Suprapubic skin (tissue), 4 donors: ENCODE measurements around the gene HSD11B1L. TPM values are rescaled to one million over a fixed set of nuclear protein-coding genes. Genes with fewer than 3 reads are reported as not detected.

ENCODE experiments used
- DNase-seq, 2 donors: peaks; one replicate each; pipeline ENCODE4 v3.0.0-alpha.2; 2019; ENCODE audit warnings: low spot score in 2 of 2
- H3K27ac ChIP-seq: fragments of 200-600 bp; sonication (generic); one replicate; pipeline ENCODE4 v1.5.1; 2019
- H3K27me3 ChIP-seq: fragments of 200-600 bp; sonication (generic); one replicate; pipeline ENCODE4 v1.5.1; 2019
- H3K36me3 ChIP-seq: fragments of 200-600 bp; sonication (generic); one replicate; pipeline ENCODE4 v1.5.1; 2019
- H3K4me1 ChIP-seq: fragments of 200-600 bp; sonication (generic); one replicate; pipeline ENCODE4 v1.5.1; 2019
- H3K4me3 ChIP-seq: fragments of 200-600 bp; sonication (generic); one replicate; pipeline ENCODE4 v1.5.1; 2019; ENCODE audit warnings: mild to moderate bottlenecking
- H3K9me3 ChIP-seq: fragments of 200-600 bp; sonication (generic); one replicate; pipeline ENCODE4 v1.5.1; 2019
- CTCF ChIP-seq, 2 donors: fragments of 200-600 bp in 1 of 2; fragments of 450-650 bp in 1 of 2; sonication (generic) in 1 of 2; IDR thresholded peaks; one replicate each; pipeline ENCODE4 v1.5.1; 2016 to 2019; ENCODE audit warnings: antibody characterized with exemption in 2 of 2, mild to moderate bottlenecking in 1 of 2, moderate library complexity in 1 of 2
- EP300 ChIP-seq: sonication (generic); formaldehyde crosslinking; IDR thresholded peaks from one replicate; pipeline ENCODE4 v1.6.1; 2017; ENCODE audit warnings: antibody characterized with exemption
- POLR2A ChIP-seq, 2 donors: fragments of 450-650 bp; IDR thresholded peaks; one replicate each; pipeline ENCODE4 v1.6.1; 2017; ENCODE audit warnings: antibody characterized with exemption in 2 of 2, mild to moderate bottlenecking in 2 of 2, moderate library complexity in 2 of 2
- POLR2AphosphoS5 ChIP-seq, 3 donors: sonication (generic); formaldehyde crosslinking; IDR thresholded peaks; one replicate each; pipeline ENCODE4 v1.6.1; 2017; ENCODE audit warnings: antibody characterized with exemption in 3 of 3
- WGBS: methylation state at CpG from one replicate; pipeline ENCODE4 v1.1.5; 2018; 5-methylcytosine and 5-hydroxymethylcytosine counted together
- total RNA-seq, 4 donors: library from RNA; depleted of rRNA; stranded (reverse); fragments of >200 nt; gene quantifications; one replicate each; pipeline ENCODE4 v1.1.0, GENCODE V29; 2016

Gene HSD11B1L
- total RNA-seq, 4 donors from 2014 or later: 11.6 to 19.0 (median 15.1) TPM

- Histone ChIP-seq H3K27me3 (no peaks in the 10 kb centered on the region), H3K4me3 (no peak overlapping the region), H3K4me1 (peaks cover 13% of the 10 kb centered on the region), H3K27ac (no peak overlapping the region), H3K36me3 (peaks cover 65% of the 10 kb centered on the region), H3K9me3 (no peaks in the 10 kb centered on the region)
- no peak for DNase-seq
- no peak for TF ChIP-seq EP300
- TF ChIP-seq CTCF (IDR thresholded peaks at IDR 0.05): no peak
- TF ChIP-seq POLR2AphosphoS5 (IDR thresholded peaks at IDR 0.05): no peak
- no peak for TF ChIP-seq POLR2A (IDR thresholded peaks at IDR 0.05)
- 75% methylated on average over 2 of the region's 2 CpGs for WGBS
These were observed 36.8 kb upstream of the HSD11B1L start for GRCh38 chr19:5644037-5644436.

GRCh38 chr19:5645409-5645808 lies 35.4 kb upstream of the HSD11B1L start:
- no peak for TF ChIP-seq CTCF (IDR thresholded peaks at IDR 0.05)
- no peak for TF ChIP-seq POLR2A (IDR thresholded peaks at IDR 0.05)
- no peak for TF ChIP-seq EP300
- no peaks in the 10 kb centered on the region for H3K27me3 ChIP-seq
- no peak overlapping the region for H3K4me3 ChIP-seq
- H3K27ac ChIP-seq: no peak overlapping the region
- peaks cover 13% of the 10 kb centered on the region for H3K4me1 ChIP-seq
- DNase-seq: peak in 1 of 2 donors; percentile 28
- no peaks in the 10 kb centered on the region for H3K9me3 ChIP-seq
- H3K36me3 ChIP-seq: peaks cover 74% of the 10 kb centered on the region
- 84% methylated on average over 5 of the region's 5 CpGs for WGBS

GRCh38 chr19:5646703-5647102 lies 34.1 kb upstream of the HSD11B1L start:
- DNase-seq: peak in 1 of 2 donors; percentile 19
- no peak for TF ChIP-seq POLR2AphosphoS5 (IDR thresholded peaks at IDR 0.05)
- TF ChIP-seq POLR2A (IDR thresholded peaks at IDR 0.05): no peak
- TF ChIP-seq CTCF (IDR thresholded peaks at IDR 0.05): no peak
- TF ChIP-seq EP300: no peak
- Histone ChIP-seq H3K36me3 (peaks cover 87% of the 10 kb centered on the region), H3K27ac (no peak overlapping the region), H3K27me3 (no peaks in the 10 kb centered on the region), H3K4me3 (no peak overlapping the region), H3K9me3 (no peaks in the 10 kb centered on the region), H3K4me1 (peaks cover 2% of the 10 kb centered on the region)
- 87% methylated on average over 4 of the region's 4 CpGs for WGBS

GRCh38 chr19:5648464-5648863 lies 32.4 kb upstream of the HSD11B1L start:
- 98% methylated on average over 11 of the region's 11 CpGs for WGBS
- Histone ChIP-seq H3K36me3 (peaks cover 92% of the 10 kb centered on the region), H3K4me3 (no peak overlapping the region), H3K4me1 (no peaks in the 10 kb centered on the region), H3K9me3 (no peaks in the 10 kb centered on the region), H3K27ac (no peak overlapping the region), H3K27me3 (no peaks in the 10 kb centered on the region)
- TF ChIP-seq POLR2A (IDR thresholded peaks at IDR 0.05) (no peak), POLR2AphosphoS5 (IDR thresholded peaks at IDR 0.05) (no peak), CTCF (IDR thresholded peaks at IDR 0.05) (no peak), EP300 (no peak)
- DNase-seq: no peak

GRCh38 chr19:5651361-5651760 lies 29.5 kb upstream of the HSD11B1L start:
- no peak for TF ChIP-seq POLR2A (IDR thresholded peaks at IDR 0.05)
- TF ChIP-seq POLR2AphosphoS5 (IDR thresholded peaks at IDR 0.05): no peak
- Histone ChIP-seq H3K27me3 (no peaks in the 10 kb centered on the region), H3K27ac (no peak overlapping the region), H3K9me3 (no peaks in the 10 kb centered on the region), H3K4me3 (no peak overlapping the region), H3K36me3 (peaks cover 92% of the 10 kb centered on the region), H3K4me1 (no peaks in the 10 kb centered on the region)
- DNase-seq: peak in 1 of 2 donors; percentile 28
- WGBS: 85% methylated on average over 5 of the region's 5 CpGs

GRCh38 chr19:5652261-5652660 lies 28.6 kb upstream of the HSD11B1L start:
- 90% methylated on average over 10 of the region's 10 CpGs for WGBS
- DNase-seq: peak in 1 of 2 donors; percentile 48
- H3K27me3 ChIP-seq: no peaks in the 10 kb centered on the region
- no peak overlapping the region for H3K4me3 ChIP-seq
- no peak for TF ChIP-seq EP300
- no peak for TF ChIP-seq POLR2AphosphoS5 (IDR thresholded peaks at IDR 0.05)
- TF ChIP-seq CTCF (IDR thresholded peaks at IDR 0.05): no peak
- no peak for TF ChIP-seq POLR2A (IDR thresholded peaks at IDR 0.05)
- H3K9me3 ChIP-seq: no peaks in the 10 kb centered on the region
- H3K4me1 ChIP-seq: no peaks in the 10 kb centered on the region
- H3K27ac ChIP-seq: no peak overlapping the region
- peaks cover 92% of the 10 kb centered on the region for H3K36me3 ChIP-seq
